GM12875 (cell line): ENCODE results near the gene LYZ.
A peak's percentile ranks its signal among the peaks of the same experiment; 100 is the strongest.

ENCODE experiments used
- H3K4me3 ChIP-seq: one replicate; pipeline ENCODE4 v1.5.1; 2011; ENCODE audit warnings: low read depth, low read length, control low read depth
- CTCF ChIP-seq: IDR thresholded peaks from 2 replicates; pipeline ENCODE4 v1.5.1; 2011; ENCODE audit warnings: low read depth, mild to moderate bottlenecking, control low read depth, inconsistent platforms, low read length, moderate library complexity, borderline replicate concordance; ENCODE audit not compliant: insufficient read depth

The LYZ gene

GRCh38 chr12:69386921-69387320 lies 38.7 kb downstream of the LYZ start:
- TF ChIP-seq CTCF, result no peak
- no peak overlapping the region for H3K4me3 ChIP-seq

GRCh38 chr12:69388371-69388770 lies 40.2 kb downstream of the LYZ start:
- no peak overlapping the region for H3K4me3 ChIP-seq
- TF ChIP-seq CTCF, result 0 out of 2 replicates have a peak, but pooled peaks have one; percentile 7

- H3K4me3 ChIP-seq, result no peak overlapping the region
- no peak for TF ChIP-seq CTCF
Measured at GRCh38 chr12:69389831-69390230, 41.6 kb downstream of the LYZ start.

GRCh38 chr12:69392179-69392928 lies 44.2 kb downstream of the LYZ start:
- H3K4me3 ChIP-seq, result no peak overlapping the region
- no peak for TF ChIP-seq CTCF

- no peak for TF ChIP-seq CTCF
- H3K4me3 ChIP-seq, result no peak overlapping the region
Measured at GRCh38 chr12:69396041-69396440, 47.9 kb downstream of the LYZ start.

- no peak overlapping the region for H3K4me3 ChIP-seq
- no peak for TF ChIP-seq CTCF
Measured at GRCh38 chr12:69396963-69397362, 48.8 kb downstream of the LYZ start.

GRCh38 chr12:69397978-69398377 lies 49.8 kb downstream of the LYZ start:
- no peak overlapping the region for H3K4me3 ChIP-seq
- no peak for TF ChIP-seq CTCF
